Lung (tissue), 16 donors: ENCODE measurements around the gene PIN4. TPM values are rescaled to one million over a fixed set of nuclear protein-coding genes. Genes with fewer than 3 reads are reported as not detected.
A peak's percentile ranks its signal among the peaks of the same experiment; 100 is the strongest.

Experiments
- ATAC-seq: fragments of 200-7000 bp; cut with Tn5 transposase; one replicate; pipeline ENCODE4 v1.9.1; 2020; ENCODE audit warnings: moderate number of reproducible peaks; ENCODE audit not compliant: insufficient read depth, low FRiP score
- DNase-seq, 3 donors: peaks; one replicate each; pipeline ENCODE4 v3.0.0-alpha.2; 2013 to 2017
- H3K27ac ChIP-seq, 2 donors: one replicate each; pipeline ENCODE4 v1.5.1; 2013; ENCODE audit warnings: mild to moderate bottlenecking in 2 of 2, moderate library complexity in 2 of 2, control low read depth in 1 of 2, inconsistent platforms in 1 of 2, low read depth in 1 of 2, low read length in 1 of 2
- H3K27me3 ChIP-seq, 3 donors: one replicate each; pipeline ENCODE4 v1.5.1; 2013; ENCODE audit warnings: low read length in 2 of 3; ENCODE audit not compliant: control insufficient read depth in 3 of 3, insufficient read depth in 3 of 3
- H3K36me3 ChIP-seq, 4 donors: one replicate each; pipeline ENCODE4 v1.5.1; 2013; ENCODE audit warnings: low read length in 4 of 4, mild to moderate bottlenecking in 1 of 4, moderate library complexity in 1 of 4; ENCODE audit not compliant: control insufficient read depth in 4 of 4, insufficient read depth in 4 of 4
- H3K4me1 ChIP-seq, 5 donors: one replicate each; pipeline ENCODE4 v1.5.1; 2013; ENCODE audit warnings: low read length in 5 of 5, mild to moderate bottlenecking in 2 of 5, moderate library complexity in 1 of 5; ENCODE audit not compliant: control insufficient read depth in 5 of 5, insufficient read depth in 5 of 5
- H3K4me3 ChIP-seq: one replicate; pipeline ENCODE4 v1.5.1; 2013; ENCODE audit warnings: mild to moderate bottlenecking, control low read depth, moderate library complexity
- H3K9ac ChIP-seq, 2 donors: one replicate each; pipeline ENCODE4 v1.5.1; 2013; ENCODE audit warnings: low read length in 2 of 2, control low read depth in 1 of 2; ENCODE audit not compliant: insufficient read depth in 1 of 2
- H3K9me3 ChIP-seq, 4 donors: one replicate each; pipeline ENCODE4 v1.5.1; 2013; ENCODE audit warnings: low read length in 3 of 4, mild to moderate bottlenecking in 1 of 4, moderate library complexity in 1 of 4; ENCODE audit not compliant: control insufficient read depth in 4 of 4, insufficient read depth in 3 of 4
- WGBS, 2 donors: extraction: QIAGEN DNeasy Blood & Tissue Kit; methylation state at CpG; one replicate each; pipeline ENCODE4 v1.1.7; 2013; 5-methylcytosine and 5-hydroxymethylcytosine counted together
- long read RNA-seq, 5 donors: transcript quantifications; one replicate each; lab custom pipeline, GENCODE V29; 2026
- polyA plus RNA-seq, 2 donors: library from polyadenylated mRNA; stranded (reverse); fragments of 200-250 nt; gene quantifications; one replicate each; pipeline ENCODE4 v1.2.1, GENCODE V29; 2013
- total RNA-seq, 2 donors: library from RNA; depleted of rRNA in 1 of 2; stranded (reverse); fragments of >200 nt in 1 of 2; gene quantifications; one replicate each; pipeline ENCODE4 v1.2.1, GENCODE V29; 2014 to 2021
- TF ChIP-seq, protein P1 (sequence below): IDR thresholded peaks from 2 replicates; pipeline ENCODE4 v1.5.1; 2012; ENCODE audit warnings: mild to moderate bottlenecking; ENCODE audit errors: control extremely low read depth, extremely low read depth
- donor health status: control.
- donor health status: control.
- donor health status: Bipolar disorder and iron deficiency.
- donor health status: healthy.
- donor health status: DM: yes; HTN: yes; CAD: no.

Gene PIN4
- total RNA-seq (1 to 10 TPM; 6.7 to 9.4 TPM), polyA plus RNA-seq (10 to 100 TPM; 12.9 to 24.5 TPM)
- long read RNA-seq, donor 1, transcript PIN4-203 (4 exons, 1,321 nt), result major isoform, 41 of 70 reads
- long read RNA-seq, donor 1, partial matches to known transcripts, result 8 of 70 reads
- long read RNA-seq, donor 1, other reads (novel, unspliced or antisense), result 18 of 70 reads
- long read RNA-seq, donor 2, transcript PIN4-203 (4 exons, 1,321 nt), result major isoform, 26 of 27 reads
- long read RNA-seq, donor 2, partial matches to known transcripts, result 0 of 27 reads
- long read RNA-seq, donor 2, other reads (novel, unspliced or antisense), result 0 of 27 reads
- long read RNA-seq, donor 3, transcript PIN4-203 (4 exons, 1,321 nt), result major isoform, 24 of 32 reads
- long read RNA-seq, donor 3, partial matches to known transcripts, result 0 of 32 reads
- long read RNA-seq, donor 3, other reads (novel, unspliced or antisense), result 6 of 32 reads
- long read RNA-seq, donor 4, transcript PIN4-201 (3 exons, 1,780 nt), result minor isoform, 5 of 40 reads
- long read RNA-seq, donor 4, transcript PIN4-203 (4 exons, 1,321 nt), result major isoform, 28 of 40 reads
- long read RNA-seq, donor 4, partial matches to known transcripts, result 7 of 40 reads
- long read RNA-seq, donor 4, other reads (novel, unspliced or antisense), result 0 of 40 reads
- long read RNA-seq, donor 5, transcript PIN4-203 (4 exons, 1,321 nt), result major isoform, 66 of 94 reads
- long read RNA-seq, donor 5, transcript PIN4-201 (3 exons, 1,780 nt), result minor isoform, 5 of 94 reads
- long read RNA-seq, donor 5, partial matches to known transcripts, result 22 of 94 reads
- long read RNA-seq, donor 5, other reads (novel, unspliced or antisense), result 0 of 94 reads

- peak within 1 kb of the TSS; percentile 81 to 89 for H3K27ac ChIP-seq
- H3K9ac ChIP-seq, result peak within 1 kb of the TSS; percentile 64 to 80
- 0 to 19% methylated on average over 37 to 46 of the region's 46 CpGs for WGBS, 2 donors
- peak within 1 kb of the TSS; percentile 63 for H3K4me3 ChIP-seq
- ATAC-seq (peak; percentile 97), DNase-seq (peak; percentile 96 to 98 (median 98))
- no peaks in the 10 kb centered on the region for H3K9me3 ChIP-seq
- H3K27me3 ChIP-seq, result peaks cover 3 to 8% (median 5%) of the 10 kb centered on the region in 3 donors
- peaks cover 0 to 12% (median 5%) of the 10 kb centered on the region in 5 donors for H3K4me1 ChIP-seq
- TF ChIP-seq, protein P1, sequence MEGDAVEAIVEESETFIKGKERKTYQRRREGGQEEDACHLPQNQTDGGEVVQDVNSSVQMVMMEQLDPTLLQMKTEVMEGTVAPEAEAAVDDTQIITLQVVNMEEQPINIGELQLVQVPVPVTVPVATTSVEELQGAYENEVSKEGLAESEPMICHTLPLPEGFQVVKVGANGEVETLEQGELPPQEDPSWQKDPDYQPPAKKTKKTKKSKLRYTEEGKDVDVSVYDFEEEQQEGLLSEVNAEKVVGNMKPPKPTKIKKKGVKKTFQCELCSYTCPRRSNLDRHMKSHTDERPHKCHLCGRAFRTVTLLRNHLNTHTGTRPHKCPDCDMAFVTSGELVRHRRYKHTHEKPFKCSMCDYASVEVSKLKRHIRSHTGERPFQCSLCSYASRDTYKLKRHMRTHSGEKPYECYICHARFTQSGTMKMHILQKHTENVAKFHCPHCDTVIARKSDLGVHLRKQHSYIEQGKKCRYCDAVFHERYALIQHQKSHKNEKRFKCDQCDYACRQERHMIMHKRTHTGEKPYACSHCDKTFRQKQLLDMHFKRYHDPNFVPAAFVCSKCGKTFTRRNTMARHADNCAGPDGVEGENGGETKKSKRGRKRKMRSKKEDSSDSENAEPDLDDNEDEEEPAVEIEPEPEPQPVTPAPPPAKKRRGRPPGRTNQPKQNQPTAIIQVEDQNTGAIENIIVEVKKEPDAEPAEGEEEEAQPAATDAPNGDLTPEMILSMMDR, result no peak
- peaks cover 0 to 2% (median 0%) of the 10 kb centered on the region in 4 donors for H3K36me3 ChIP-seq
Observed at GRCh38 chrX:72181178-72182125, at the start of gene PIN4. Gene PIN4, plus strand, starts transcription at chrX:72181757. Its CDS starts 29 bp downstream, at chrX:72181786.

- TF ChIP-seq, protein P1, result no peak
- ATAC-seq (no peak), DNase-seq (no peak)
- Histone ChIP-seq H3K9ac (no peak overlapping the region), H3K27ac (no peak overlapping the region), H3K27me3 (peaks cover 0 to 10% (median 2%) of the 10 kb centered on the region in 3 donors), H3K4me1 (peaks cover 0 to 13% (median 0%) of the 10 kb centered on the region in 5 donors), H3K9me3 (no peaks in the 10 kb centered on the region), H3K4me3 (no peak overlapping the region), H3K36me3 (no peaks in the 10 kb centered on the region)
- WGBS, 2 donors, result 75 to 90% methylated on average over 2 to 3 of the region's 3 CpGs
Observed at GRCh38 chrX:72132456-72132855, 49.1 kb upstream of the PIN4 start.

DNA sequence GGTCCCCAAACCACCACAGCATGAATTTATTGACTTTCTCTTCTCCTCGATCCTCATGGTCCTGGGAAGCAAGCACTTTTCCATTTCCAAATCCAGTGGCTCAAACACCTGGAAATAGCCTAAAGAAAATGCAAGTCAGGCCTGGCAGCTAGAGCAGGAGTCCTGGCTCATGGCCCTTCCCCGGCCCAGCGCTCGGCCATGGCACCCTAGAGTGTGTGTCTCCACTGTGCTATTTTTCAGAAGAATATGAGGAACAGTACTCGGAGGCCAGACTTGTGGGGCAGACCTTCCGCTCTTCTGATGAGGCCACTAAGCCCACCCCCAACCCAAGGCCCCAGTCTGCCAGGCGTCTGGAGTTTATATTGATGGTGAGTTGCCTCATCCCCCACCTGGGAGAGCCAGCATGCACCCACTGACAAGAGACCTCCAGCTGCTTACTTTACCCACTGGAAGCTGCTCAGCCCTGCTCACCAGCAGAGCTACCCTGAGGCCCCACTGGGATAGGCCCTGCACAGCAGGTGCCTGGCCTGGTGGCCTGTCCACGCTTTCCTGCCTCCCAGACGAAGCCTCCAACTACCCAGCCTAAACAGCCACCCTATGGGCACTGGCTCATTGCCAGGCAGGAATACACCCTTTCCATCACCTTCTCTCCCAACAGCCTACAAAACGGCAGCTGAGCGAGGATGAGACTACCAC, 47.6 kb upstream of the PIN4 start:
- no peak overlapping the region for H3K9ac ChIP-seq
- TF ChIP-seq, protein P1, result no peak
- peaks cover 0 to 6% (median 0%) of the 10 kb centered on the region in 5 donors for H3K4me1 ChIP-seq
- H3K4me3 ChIP-seq, result no peak overlapping the region
- no peak for DNase-seq
- no peak overlapping the region for H3K27ac ChIP-seq
- H3K36me3 ChIP-seq, result peaks cover 0 to 2% (median 0%) of the 10 kb centered on the region in 4 donors
- no peak for ATAC-seq
- H3K9me3 ChIP-seq, result no peaks in the 10 kb centered on the region
- H3K27me3 ChIP-seq, result peaks cover 0 to 5% (median 2%) of the 10 kb centered on the region in 3 donors
- WGBS, 2 donors, result 88 to 99% methylated on average over 11 of the region's 11 CpGs
